NCI-H2029 (cell line): ENCODE results near the gene SIRT4.
"Not testable (repeated sequence)": the region's sequence is repeated elsewhere in the genome, so short reads cannot be mapped to it uniquely, and the experiment has no call there.

Experiments used
- DNase-seq: peaks from one replicate; lab custom pipeline; 2025; lab: John Stamatoyannopoulos, UW

Gene SIRT4

GRCh38 chr12:120301962-120302815, at the start of gene SIRT4:
Gene SIRT4, plus strand, starts transcription at chr12:120302321. Its CDS starts 1,241 bp downstream, at chr12:120303562.
- peak; percentile 91 for DNase-seq

GRCh38 chr12:120253313-120253712, 48.8 kb upstream of the SIRT4 start:
- DNase-seq, result not testable (repeated sequence)

GRCh38 chr12:120254809-120255208, 47.3 kb upstream of the SIRT4 start:
- no peak for DNase-seq

GRCh38 chr12:120257041-120257821, 44.9 kb upstream of the SIRT4 start:
- DNase-seq, result peak; percentile 60

- no peak for DNase-seq
Observed at GRCh38 chr12:120258323-120258896, 43.7 kb upstream of the SIRT4 start.

- DNase-seq, result no peak
Observed at GRCh38 chr12:120259418-120260202, 42.5 kb upstream of the SIRT4 start.

- no peak for DNase-seq
Observed at GRCh38 chr12:120260607-120261006, 41.5 kb upstream of the SIRT4 start.

- no peak for DNase-seq
Observed at GRCh38 chr12:120261951-120262851, 39.9 kb upstream of the SIRT4 start.

GRCh38 chr12:120262852-120263747, 39.0 kb upstream of the SIRT4 start:
- DNase-seq, result no peak

GRCh38 chr12:120263748-120264085, 38.4 kb upstream of the SIRT4 start:
- DNase-seq, result no peak

- DNase-seq, result no peak
Observed at GRCh38 chr12:120264086-120264903, 37.8 kb upstream of the SIRT4 start.

GRCh38 chr12:120264904-120265472, 37.1 kb upstream of the SIRT4 start:
- no peak for DNase-seq

GRCh38 chr12:120265473-120266179, 36.5 kb upstream of the SIRT4 start, which contains the start of gene PXN:
Gene PXN, minus strand, starts transcription at chr12:120265730. Its CDS starts 101 bp downstream, at chr12:120265629.
- DNase-seq, result peak; percentile 76

- no peak for DNase-seq
Observed at GRCh38 chr12:120266180-120266870, 35.8 kb upstream of the SIRT4 start.

GRCh38 chr12:120267736-120268135, 34.4 kb upstream of the SIRT4 start:
- no peak for DNase-seq

- DNase-seq, result no peak
Observed at GRCh38 chr12:120276734-120277133, 25.4 kb upstream of the SIRT4 start.
